Stomach (tissue), 4 donors: ENCODE measurements around the gene TMEM132D.

Source experiments
- EP300 ChIP-seq: sonication (generic); formaldehyde crosslinking; IDR thresholded peaks from one replicate; pipeline ENCODE4 v1.6.1; 2017; ENCODE audit warnings: antibody characterized with exemption
- POLR2A ChIP-seq, 4 donors: fragments of 450-650 bp; IDR thresholded peaks; one replicate each; pipeline ENCODE4 v1.6.1; 2016; ENCODE audit warnings: antibody characterized with exemption in 4 of 4, control low read depth in 2 of 4, mild to moderate bottlenecking in 1 of 4, moderate library complexity in 1 of 4
- POLR2AphosphoS5 ChIP-seq, 3 donors: sonication (generic); formaldehyde crosslinking; IDR thresholded peaks; one replicate each; pipeline ENCODE4 v1.6.1; 2016; ENCODE audit warnings: antibody characterized with exemption in 3 of 3
- TF ChIP-seq, protein P1 (sequence below), 7 experiments: fragments of 450-650 bp in 4 of 7; fragments of 200-600 bp in 3 of 7; sonication (generic) in 3 of 7; IDR thresholded peaks; one replicate each; pipeline ENCODE4 v1.5.1; 2016 to 2019; ENCODE audit warnings: antibody characterized with exemption in 7 of 7, control low read depth in 2 of 7, mild to moderate bottlenecking in 1 of 7

DNA sequence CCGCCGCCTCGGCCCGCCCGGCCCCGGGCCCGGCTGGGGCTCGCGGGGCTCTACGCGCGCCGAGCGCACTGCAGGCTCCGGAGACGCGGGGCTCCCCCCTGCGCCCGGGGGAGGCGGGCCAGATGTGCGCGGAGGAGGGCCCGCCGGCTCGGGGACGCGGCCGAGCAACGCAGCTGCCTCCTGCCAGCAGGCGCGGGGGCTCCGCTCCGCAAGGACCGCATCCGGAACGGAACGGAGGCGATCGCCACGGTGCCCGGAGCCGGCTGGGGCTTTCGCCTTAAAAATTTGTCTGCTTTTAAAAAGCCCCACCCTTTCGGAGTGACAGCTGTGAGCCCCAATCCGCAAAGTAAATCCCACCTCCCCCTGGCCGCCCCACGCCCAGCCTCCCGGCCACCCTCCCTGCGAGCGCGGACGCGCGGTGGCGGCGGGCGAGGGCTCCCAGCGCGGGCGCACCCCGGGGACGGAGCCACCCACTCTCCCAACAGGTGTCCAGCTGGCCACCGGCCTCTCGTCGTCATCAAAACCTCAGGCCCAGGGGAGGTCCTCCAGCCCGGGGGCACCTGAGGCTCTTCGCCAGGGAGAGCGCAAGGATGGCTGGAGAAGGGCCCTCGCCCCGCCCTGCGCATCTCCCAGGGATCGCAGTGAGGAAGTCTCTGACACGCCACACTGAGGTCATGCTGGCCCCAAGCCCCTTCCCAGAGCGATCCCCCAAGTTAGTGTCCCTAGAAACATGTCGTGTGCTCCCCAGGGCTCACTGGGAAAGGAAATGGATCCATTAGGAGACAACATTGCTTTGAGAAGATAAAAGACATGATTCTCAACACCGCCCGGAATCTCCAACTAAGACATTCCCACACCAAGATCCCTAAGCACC is at the start of gene TMEM132D:
- TF ChIP-seq, protein P1, sequence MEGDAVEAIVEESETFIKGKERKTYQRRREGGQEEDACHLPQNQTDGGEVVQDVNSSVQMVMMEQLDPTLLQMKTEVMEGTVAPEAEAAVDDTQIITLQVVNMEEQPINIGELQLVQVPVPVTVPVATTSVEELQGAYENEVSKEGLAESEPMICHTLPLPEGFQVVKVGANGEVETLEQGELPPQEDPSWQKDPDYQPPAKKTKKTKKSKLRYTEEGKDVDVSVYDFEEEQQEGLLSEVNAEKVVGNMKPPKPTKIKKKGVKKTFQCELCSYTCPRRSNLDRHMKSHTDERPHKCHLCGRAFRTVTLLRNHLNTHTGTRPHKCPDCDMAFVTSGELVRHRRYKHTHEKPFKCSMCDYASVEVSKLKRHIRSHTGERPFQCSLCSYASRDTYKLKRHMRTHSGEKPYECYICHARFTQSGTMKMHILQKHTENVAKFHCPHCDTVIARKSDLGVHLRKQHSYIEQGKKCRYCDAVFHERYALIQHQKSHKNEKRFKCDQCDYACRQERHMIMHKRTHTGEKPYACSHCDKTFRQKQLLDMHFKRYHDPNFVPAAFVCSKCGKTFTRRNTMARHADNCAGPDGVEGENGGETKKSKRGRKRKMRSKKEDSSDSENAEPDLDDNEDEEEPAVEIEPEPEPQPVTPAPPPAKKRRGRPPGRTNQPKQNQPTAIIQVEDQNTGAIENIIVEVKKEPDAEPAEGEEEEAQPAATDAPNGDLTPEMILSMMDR (IDR thresholded peaks at IDR 0.05): no peak
- no peak for TF ChIP-seq POLR2A (IDR thresholded peaks at IDR 0.05)
- TF ChIP-seq POLR2AphosphoS5 (IDR thresholded peaks at IDR 0.05): no peak
- no peak for TF ChIP-seq EP300
